ENCODE measurements around the gene STRIP1.
"Not testable (repeated sequence)": the region's sequence is repeated elsewhere in the genome, so short reads cannot be mapped to it uniquely, and the experiment has no call there.

STRIP1 gene

DNA sequence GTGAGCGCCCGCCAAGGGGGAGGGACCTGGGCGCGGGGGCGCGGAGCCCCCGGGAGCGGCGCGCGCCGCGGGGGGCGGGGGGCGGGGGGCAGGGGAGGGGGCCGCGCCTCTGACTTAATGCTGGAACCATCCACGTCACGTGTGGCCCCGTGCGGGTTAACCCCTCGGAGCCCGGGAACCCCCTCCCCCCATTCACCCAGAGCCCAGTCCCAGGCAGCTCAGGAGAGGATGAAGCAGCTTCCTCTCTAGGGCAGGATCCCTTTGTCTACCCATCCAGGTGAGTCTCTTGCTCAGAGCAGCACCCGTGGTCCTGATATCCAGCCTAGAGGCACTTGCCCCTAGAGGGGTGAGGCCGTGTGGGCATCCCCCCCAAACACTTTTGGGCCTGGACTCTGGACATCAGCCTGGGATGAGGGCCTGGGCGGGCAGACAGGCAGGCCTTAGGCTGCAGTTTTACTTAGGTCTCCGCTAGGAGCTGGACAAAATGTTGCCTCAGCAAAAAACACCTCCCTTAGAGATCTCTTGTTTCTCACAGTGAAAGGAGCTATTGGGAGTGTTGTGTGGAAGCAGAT is 36.3 kb downstream of the STRIP1 start, which contains the start of gene ALX3:
Gene ALX3, minus strand, starts transcription at position 2 of the 572 bp plus-strand sequence. CDS start 60 bp downstream, outside the sequence.
- DNase-seq = no peak

DNA sequence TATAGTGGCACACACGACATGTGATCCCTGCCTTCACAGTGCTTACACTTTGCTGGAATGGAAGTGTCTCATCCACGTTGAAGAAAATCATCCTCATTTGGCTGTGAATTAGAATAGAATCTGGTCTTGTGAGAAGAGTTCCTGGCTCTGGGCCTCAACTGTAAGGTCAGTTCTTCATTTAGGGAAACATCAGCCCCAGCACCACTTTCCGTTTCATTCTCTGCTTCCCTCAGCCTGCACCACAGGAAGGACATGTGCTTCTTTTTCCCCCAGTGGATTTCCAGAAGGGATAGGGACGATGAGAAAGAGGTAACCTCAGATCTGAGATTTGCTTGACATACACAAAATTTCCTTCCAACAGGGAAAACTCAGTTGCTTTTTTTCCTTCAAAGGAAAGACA is 39.7 kb downstream of the STRIP1 start:
- no peak for DNase-seq

DNA sequence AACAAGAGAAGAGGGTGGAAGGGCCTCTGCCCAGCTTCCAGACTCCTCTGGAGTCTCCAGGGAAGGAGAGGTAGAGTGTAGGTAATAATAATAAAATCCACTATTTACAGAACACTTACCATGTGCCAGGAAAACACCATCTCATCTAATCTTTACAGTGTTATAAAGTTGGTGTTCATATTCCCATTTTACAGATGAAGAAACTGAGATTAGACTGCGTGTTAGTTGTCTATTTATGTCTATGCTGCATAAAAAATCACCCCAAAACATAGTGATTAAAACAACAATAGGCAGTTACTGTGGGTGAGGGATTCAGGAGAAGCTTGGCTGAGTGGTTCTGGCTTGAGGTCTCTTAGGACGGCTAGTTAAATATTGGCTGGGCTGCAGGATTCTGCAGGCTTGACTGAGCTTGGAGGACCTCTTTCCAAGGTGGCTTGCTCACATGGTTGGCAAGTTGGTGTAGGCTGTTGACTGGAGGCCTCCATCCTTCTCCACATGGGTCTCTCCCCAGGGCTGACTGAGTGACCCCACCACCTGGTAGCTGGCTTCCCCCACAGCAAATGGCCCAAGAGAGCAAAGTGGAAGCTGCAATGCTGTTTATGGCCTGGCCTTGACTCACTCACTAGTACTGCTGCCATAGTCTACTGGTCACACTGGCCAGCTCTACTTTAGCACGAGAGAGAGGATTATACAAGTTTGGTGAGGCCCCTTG is 42.5 kb downstream of the STRIP1 start:
- no peak for DNase-seq

DNA sequence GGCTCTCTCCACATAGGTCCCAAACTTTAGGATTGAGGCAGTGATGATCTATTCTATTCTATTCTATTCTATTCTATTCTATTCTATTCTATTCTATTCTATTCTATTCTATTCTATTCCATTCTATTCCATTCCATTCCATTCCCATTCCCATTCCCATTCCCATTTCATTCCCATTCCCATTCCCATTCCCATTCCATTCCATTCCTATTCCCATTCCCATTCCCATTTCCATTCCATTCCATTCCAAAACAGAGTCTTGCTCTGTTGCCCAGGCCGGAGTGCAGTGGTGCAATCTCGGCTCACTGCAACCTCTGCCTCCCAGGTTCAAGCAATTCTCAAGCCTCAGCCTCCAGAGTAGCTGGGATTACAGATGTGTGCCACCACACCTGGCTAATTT is 45.6 kb downstream of the STRIP1 start:
- not testable (repeated sequence) for DNase-seq

DNA sequence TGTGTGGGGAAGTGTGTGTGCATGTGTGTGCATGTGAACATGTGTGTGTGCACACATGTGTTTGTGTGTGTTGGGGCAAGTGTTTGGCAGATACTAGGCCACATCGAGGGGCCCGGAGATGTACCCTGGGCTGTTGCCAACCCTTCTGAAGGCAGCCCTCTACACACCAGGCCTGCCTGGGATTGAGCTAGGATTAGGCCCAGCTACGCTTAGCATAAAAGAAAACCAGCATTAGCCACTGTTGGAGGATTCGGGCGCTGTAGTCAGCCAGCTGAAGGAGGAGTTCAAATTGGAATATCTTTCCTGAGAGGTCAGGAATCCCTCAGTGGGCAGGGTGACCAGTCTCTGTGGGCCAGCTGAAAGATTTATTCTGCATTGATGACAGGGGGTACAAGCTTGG is 46.6 kb downstream of the STRIP1 start:
- DNase-seq = no peak

DNA sequence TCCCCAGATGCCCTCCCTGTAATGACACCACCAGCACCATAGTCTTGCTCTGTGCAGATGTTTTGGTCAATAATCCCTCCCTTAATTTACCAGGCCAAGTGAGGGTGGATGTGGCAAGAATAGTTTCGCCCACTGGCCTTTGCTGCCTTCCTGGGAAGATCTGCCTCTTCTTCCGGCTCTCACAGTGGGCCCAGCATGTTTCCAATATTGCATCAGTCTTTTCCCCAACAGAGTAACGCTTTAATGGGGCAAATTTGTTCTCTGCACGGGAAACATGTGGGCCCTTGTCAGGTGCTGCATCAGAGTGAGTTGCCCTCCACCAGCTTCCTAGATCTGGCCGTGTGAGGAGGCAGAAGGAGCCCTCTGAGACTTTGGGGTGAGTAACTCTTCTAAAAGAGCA is 48.1 kb downstream of the STRIP1 start:
- DNase-seq = no peak

DNA sequence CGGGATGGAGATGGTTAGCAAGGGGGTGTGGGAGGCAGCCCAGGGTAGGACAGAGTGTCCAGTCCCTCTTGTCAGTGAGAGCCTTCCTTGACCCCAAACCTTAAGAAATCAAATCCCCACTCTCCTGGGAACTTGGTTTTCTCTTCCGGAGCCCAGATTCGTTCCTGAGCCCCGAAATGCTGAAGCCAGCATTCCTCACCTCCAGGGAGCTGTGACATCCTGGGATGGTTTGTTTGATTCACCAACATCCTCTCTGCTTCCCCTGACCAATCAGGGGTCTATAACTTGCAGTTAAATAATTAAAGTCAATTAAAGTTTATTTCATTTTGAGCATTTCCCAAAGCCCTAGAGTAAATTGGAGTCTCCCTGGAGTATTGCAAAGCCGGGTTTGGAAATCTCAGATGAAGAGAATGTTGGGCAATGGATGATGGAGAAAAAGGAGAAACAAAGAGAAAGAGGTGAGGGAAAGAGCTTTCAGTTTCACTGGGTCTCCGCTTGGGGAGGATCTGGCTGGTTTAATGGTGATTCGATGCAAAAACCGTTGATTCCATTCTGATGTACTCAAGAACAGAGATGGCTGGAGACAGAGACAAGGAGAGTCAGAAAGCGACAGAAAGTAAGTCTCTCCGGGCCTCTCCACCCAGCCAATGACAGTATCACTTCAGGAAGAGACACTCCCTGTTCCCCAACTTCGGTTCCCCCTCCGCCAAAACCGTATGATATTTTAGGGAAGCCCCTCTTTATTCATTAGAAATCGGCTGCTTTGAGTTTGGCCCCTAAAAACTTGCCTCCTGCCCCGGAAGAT is 48.8 kb downstream of the STRIP1 start:
- DNase-seq = no peak

DNA sequence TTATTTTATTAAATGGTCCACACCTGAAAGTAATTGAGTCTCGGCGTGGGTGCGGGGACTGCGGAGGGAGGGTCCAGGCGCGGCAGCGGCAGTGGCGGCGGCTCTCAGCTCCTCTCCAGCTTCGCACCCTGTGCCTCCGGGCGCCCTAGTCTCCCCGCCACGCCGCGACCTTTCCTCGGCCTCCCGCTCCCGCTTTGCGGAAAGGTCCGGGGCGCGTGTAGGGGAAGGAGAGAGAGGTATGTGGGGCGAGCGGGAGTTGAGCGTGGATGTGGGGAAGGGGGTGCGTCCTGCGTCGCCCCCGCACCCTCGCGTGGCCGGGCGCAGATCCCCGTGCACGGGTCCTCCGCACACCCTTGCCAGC is 49.4 kb downstream of the STRIP1 start:
- DNase-seq = no peak

DNA sequence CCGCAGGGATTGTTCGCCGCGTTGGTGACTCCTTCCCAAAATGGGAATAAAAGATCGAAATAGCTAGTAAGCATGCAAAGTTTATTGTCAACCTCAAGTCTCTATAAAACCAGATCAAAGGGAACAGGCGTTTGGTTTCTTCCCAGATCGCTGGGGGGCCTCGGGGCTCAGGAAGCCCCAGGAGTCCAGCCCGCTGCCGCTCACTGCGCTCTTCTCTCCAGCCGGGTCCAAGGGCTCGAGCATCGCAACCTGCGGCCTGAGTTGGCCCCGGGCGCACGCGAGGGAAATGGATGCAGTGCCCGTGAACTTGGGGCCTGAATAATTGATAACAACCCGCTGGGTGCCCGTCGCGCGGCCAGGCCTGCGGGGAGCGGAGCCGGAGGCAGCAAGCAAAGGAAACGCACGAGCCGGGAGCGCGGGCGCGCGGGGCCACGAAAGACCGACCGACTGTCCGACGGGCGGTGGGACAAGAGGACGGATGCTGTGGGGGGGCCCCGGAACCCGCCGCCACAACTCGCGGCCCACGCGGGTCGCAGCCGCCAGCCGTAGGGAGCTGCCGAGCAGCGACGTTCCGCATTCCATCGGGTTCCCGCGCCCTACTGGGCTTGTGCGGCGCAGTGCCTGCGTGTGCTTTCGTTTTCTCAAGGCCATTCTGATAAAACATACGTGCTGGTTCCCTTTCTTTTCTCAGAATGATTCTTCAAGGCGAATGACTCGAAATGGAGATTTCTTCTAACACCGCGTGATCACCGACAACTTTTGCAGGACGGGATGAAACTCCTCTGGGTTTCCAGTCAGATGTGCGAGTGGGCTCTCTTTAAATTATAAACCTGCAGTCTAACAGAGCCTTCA is 50.0 kb downstream of the STRIP1 start:
- no peak for DNase-seq

DNA sequence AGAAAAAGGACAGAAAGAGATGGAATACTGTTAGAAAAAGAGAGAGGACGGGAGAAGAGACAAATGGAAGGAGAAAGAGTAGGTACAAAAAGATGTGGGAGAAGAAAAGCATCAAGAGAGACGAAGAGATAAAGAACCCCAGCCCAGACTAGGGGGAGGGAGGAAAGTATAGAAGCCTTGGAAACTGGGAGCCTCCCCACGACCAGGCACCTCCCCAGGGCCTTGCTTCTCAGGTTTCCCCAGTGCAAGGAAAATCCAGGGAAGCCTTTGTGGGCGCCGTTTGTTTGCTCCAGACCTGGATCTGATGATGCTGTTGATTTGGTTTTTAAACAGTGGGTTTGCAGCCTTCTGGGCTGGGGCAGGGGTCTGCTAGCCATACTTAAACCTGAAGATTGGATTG is 51.2 kb downstream of the STRIP1 start:
- DNase-seq = no peak

DNA sequence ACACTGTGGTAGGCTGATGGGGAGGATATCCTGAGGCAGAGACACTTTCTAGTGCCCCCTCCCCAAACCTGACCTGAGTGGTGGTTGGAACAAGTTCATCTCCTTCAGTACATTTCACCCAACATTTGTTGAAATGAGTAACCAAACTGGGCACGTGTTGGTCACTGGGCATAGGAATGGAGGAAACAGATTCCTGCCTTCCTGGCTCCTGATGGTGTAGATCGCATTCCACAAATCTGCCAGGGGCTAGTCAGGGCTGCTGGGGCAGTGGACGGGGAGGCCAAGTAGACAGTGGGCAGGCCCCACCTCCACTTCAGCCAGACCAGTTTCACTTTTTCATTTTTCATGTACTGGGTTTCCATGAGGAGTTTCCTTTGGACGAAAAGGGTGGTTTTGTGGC is 52.5 kb downstream of the STRIP1 start:
- DNase-seq = no peak

DNA sequence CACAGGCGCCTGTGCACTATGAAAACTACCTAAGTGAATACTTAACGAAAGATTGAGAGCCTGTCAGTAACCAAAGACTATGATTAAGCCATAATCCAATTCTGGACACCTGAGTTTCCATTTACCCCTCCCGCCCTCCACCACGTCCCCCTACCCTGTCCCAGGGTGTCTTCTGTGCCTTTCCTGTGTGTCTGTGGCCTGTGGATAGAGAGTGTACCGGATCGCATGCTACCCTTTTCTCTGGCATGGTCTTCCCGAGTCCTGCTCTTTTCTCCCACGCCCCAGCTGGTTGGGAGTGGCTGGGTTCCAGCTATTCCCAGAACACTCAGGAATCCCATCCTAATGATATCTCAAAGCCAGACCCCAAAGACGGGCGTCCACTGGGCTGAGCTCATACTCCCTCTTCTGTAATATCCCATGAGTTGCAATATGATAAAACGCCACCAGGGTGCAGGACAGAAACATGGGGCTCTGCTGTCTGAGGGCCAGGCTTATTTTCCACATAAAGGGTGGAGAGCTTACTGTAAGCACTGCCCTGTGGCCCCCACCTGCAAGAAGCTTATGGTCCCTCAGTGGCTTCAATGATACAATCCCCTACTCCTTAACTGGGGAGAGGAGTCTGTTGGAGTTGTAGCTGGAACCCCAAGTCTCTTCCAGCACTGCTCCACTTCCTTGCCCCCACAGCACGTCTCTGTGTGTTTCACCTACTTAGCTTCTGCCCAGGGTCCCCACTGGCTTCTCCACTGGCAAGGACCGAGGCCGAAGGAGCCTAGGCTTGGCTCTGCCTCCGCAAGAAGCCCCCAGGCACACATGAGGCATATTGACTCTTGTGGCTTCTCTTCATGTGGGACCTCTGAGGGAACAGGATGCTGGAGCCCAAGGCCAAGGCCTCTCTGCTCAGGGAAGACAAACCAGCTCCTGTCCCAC is 53.7 kb downstream of the STRIP1 start:
- DNase-seq = peak; percentile 53 to 78 (median 56)

DNA sequence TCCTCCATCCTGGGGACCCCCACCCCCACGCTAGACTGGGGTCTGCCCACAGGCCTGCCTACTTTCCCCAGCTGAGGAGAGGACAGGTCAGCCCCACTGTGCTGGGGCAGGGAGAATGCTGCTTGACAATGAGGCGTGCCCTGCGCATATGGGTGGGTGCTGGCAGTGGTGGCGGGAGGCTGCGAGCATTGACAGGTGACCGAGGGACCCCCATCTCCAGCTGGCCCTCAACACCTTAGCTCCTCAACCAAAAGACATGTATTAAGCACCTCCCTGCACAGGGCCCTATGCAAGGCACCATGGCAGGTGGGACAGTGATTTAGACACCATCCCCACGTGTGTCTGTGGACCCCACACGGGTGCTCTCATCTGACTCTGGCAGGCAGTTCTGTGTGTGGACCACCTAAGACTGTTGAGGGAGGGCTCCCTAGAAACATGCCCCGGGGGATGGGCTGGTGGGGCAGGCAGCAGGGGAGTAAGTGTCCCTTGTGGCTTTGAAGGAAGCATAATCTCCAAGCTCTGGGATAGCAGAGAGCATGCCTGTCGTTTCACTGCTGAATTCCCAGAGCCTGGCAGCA is 54.4 kb downstream of the STRIP1 start:
- DNase-seq = no peak

DNA sequence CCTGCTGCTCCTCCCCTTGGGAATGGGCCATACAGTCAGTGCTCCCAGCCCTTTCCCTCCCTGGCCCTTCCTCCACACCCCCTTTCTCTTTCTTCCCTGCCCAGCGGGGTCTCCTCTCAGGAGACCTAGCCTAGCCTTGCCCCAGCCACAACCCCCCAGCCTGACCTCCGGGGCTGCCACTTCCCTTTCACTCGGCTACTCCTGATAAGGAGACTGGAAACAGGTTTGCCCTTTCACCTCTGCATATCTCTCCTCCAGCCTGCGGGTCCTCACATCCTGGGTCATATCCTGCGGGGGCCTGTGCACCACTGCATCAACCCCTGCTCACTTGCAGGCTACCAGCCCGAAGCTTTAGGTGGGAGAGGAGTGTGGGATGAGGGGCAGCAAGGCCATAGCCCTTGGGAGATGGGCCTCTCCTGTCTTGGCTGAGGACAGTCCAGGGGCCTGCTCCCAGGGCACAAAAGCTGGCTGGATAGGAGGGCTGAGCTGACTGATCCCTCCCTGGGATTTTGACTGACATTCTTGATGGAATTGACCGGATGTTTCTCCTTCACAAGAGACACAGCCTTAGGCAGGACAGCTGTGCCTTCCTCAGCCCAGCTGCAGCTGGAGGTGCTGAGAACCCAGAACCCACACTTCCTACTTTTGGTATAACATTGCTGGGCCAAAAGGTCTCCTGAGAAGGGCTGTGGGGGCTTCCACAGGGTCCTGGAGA is 55.3 kb downstream of the STRIP1 start:
- no peak for DNase-seq

DNA sequence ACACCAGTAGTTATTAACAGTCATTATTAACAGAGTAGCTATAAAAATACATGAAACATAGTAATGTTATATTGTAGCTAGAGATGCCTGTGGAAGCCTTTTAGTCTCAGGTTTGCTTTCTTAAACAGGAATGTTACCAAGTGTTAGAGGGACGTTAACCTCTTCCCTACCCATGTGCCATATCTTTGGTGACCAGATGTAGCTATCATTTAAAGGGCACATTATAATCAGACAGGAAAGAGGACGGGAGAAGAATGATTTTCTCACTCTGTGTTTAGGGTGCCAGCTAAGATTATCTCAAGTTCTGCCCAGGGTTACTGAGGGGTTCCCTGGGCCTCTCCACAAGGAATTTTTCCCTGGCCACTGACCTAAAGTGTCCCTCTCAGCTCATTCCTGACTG is 57.0 kb downstream of the STRIP1 start:
- no peak for DNase-seq

DNA sequence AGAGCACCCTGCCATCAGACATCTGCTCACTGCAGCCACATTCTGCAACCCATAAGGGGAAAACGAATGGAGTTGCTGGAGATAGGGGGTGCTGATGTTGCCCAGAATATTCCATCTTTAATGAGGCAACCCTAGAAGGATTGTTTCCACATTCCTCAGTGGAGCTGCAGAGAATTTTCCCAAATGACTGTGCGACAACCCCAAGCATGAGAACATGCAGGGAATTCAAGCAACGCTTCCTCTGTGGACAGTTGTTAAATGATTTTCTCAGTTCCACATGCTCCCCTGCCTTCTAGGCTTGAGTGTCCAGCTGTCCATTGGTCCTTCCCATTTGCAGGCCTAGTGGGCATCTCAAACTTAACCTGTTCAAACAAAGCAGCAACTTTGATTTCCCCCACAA is 57.4 kb downstream of the STRIP1 start:
- no peak for DNase-seq

DNA sequence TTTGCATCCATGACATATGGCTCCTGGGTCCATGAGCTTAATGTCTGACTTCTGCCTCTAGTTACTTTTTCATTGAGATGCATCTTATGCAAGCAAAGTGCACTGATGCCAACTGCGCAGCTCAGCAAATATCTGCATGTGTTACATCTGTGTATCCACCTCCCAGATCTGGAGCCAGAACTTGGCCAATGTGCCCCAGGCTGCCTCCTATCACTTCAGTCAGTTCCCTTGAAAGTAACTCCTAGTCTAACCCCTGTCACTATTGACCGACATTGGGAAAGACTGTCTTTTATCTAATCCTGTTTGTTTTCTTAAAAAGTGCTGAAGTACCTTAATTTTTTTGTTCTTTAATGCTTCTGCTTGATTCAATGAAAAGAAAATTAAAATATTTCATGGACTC is 58.6 kb downstream of the STRIP1 start:
- no peak for DNase-seq

DNA sequence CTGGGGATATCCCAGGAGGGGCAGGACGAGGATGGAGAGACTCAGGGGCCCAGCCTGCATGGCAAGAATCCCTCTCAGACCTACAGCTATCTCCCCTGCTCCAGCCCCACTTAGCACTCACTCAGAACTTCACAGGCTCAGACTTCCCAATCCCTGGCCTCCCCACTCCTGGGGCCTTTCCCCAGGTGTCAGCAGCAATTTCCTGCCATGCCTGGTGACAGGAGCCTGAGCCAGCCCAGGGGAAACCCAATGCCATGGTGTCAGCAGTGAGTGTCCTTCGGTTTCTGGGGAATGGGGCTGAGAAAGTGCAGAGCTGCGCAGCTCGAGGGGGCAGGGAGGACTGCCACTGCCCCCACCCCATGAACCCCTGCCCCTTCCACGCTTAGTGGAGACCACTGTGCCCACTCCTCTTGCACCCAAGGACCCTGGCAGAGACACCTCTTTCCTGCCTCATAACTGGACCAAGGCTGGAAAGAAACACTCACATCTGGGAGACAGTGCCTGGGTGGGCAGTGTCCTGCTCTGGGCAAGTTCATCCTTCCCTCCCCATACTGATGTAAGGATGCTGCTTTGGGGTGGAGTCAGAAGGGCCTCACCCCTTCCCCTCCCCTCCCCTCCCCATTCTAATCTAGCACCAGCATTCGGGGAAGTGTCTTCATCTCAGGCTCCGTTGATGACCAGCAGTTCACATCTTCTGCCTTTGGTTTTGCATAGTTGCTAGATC is 60.7 kb downstream of the STRIP1 start:
- DNase-seq = no peak

DNA sequence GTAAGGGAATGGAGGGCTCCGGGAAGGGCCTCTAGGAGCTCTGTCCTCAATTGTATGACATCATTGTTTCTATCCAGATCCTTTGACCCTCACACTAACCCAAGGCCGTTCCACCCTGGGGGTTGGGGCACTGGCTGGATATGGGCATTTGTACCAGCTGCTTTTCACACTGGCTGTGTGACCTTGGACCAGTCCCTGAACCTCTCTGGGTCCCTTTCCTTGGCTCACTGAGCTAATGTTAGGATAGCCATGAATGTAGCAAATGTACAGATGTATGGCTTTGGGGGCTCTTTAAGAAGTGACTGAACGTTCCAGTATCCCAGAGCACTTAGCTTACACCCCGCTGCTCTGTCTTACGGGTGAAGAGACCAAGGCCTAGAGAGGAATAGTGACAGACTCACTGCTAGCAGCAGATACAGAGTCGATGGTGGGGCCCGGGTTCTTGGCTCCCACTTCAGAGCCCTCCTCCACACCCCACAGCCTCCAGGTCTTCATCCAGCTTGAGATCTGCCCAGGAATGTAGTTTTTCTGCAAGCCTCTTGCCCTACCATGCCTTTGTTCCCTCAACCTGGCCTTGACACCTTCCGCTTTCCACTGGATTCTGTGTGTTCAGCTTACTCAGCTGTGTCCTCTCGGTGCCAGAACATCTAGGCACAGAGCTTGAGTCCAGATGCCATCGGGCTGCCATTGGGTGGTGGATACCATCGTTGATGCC is 63.2 kb downstream of the STRIP1 start:
- no peak for DNase-seq

Data from NCI-H1417 (cell line).